Measurements from ENCODE around the gene OSBP.

The OSBP gene

GRCh38 chr11:59615637-59616395, at the start of gene OSBP:
Gene OSBP (minus strand): TSS chr11:59615774. CDS start chr11:59615664, 110 bp downstream.
- peak within 1 kb of the TSS; percentile 81 for H3K4me3 ChIP-seq (ENCODE audit: low read depth, low read length)
- no peak for TF ChIP-seq CTCF (IDR thresholded peaks at IDR 0.05; ENCODE audit: low read depth, low read length, missing control alignments)
- DNase-seq (ENCODE audit: low read depth) = peak; percentile 100

- H3K4me3 ChIP-seq (ENCODE audit: low read depth, low read length) = no peak overlapping the region
- DNase-seq (ENCODE audit: low read depth) = no peak
- TF ChIP-seq CTCF (IDR thresholded peaks at IDR 0.05; ENCODE audit: low read depth, low read length, missing control alignments) = no peak
Measured at GRCh38 chr11:59660621-59661020, 45.0 kb upstream of the OSBP start.

- no peak for DNase-seq (ENCODE audit: low read depth)
- no peak for TF ChIP-seq CTCF (IDR thresholded peaks at IDR 0.05; ENCODE audit: low read depth, low read length, missing control alignments)
- H3K4me3 ChIP-seq (ENCODE audit: low read depth, low read length) = no peak overlapping the region
Measured at GRCh38 chr11:59659981-59660380, 44.4 kb upstream of the OSBP start.

- no peak overlapping the region for H3K4me3 ChIP-seq (ENCODE audit: low read depth, low read length)
- no peak for DNase-seq (ENCODE audit: low read depth)
- no peak for TF ChIP-seq CTCF (IDR thresholded peaks at IDR 0.05; ENCODE audit: low read depth, low read length, missing control alignments)
Measured at GRCh38 chr11:59658036-59658435, 42.5 kb upstream of the OSBP start.

GRCh38 chr11:59654893-59655292, 39.3 kb upstream of the OSBP start:
- no peak for TF ChIP-seq CTCF (IDR thresholded peaks at IDR 0.05; ENCODE audit: low read depth, low read length, missing control alignments)
- DNase-seq (ENCODE audit: low read depth) = no peak
- no peak overlapping the region for H3K4me3 ChIP-seq (ENCODE audit: low read depth, low read length)

GRCh38 chr11:59647245-59647980, 31.8 kb upstream of the OSBP start:
- no peak overlapping the region for H3K4me3 ChIP-seq (ENCODE audit: low read depth, low read length)
- TF ChIP-seq CTCF (IDR thresholded peaks at IDR 0.05; ENCODE audit: low read depth, low read length, missing control alignments) = no peak
- no peak for DNase-seq (ENCODE audit: low read depth)

Measured in GM12864 (cell line).